G401 (cell line): ENCODE results near the gene WNT11. TPM values are rescaled to one million over a fixed set of nuclear protein-coding genes. Genes with fewer than 3 reads are reported as not detected.
"Not testable (repeated sequence)": the region's sequence is repeated elsewhere in the genome, so short reads cannot be mapped to it uniquely, and the experiment has no call there.

Experiments used
- DNase-seq: peaks from one replicate; pipeline ENCODE4 v3.0.0-alpha.2; 2015; ENCODE audit warnings: low spot score
- in situ Hi-C: cut with HindIII; loops from 2 replicates; pipeline ENCODE4 v1.10.0; 2016; ENCODE audit warnings: low sequenced_read_pairs, mixed read lengths
- total RNA-seq: library from RNA; depleted of rRNA; stranded (reverse); fragments of >200 nt; shearing (Covaris generic); gene quantifications from 2 replicates; pipeline ENCODE4 v1.2.3, GENCODE V29; 2014

The WNT11 gene
- total RNA-seq, 1 experiment from 2014 or later: 21.6 TPM

DNA sequence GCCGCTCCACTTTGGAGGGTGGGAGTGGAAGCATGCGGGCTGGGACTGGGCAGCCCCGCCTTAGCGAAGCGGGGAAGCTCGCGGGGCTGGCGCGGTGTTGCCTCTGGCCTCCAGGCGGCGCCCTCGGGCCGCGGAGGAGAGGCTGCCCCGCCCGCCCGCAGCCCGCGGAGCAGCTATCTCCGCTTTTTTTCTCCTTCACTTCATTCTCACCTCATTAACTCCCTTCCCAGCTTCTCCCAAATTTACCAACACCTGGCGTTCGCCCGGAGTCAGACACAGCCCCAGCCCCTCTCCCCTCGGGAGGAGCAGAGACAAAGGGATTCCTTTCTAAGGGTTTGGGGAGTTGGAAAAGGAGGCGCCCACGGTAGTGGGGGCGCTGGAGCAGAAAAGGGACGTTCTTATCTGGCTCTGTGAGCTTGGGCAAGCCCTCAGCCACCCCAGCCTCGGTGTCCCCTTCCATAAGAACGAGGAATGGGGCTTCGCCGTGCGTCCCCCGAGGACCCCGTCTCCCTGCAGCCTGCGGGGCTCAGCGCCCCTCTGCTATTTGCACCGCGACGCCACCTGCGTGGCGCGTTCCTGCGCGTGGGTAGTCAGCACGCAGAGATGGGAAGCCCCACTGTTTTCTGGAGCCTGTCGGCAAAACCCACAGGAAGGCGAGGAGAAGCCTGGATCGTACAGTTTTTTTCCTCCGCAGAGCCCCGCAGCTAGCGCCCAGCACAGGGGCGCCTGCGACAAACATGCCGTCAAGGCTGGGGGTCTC, 1.5 kb upstream of the WNT11 start:
- in situ Hi-C loops: no loop called here

DNA sequence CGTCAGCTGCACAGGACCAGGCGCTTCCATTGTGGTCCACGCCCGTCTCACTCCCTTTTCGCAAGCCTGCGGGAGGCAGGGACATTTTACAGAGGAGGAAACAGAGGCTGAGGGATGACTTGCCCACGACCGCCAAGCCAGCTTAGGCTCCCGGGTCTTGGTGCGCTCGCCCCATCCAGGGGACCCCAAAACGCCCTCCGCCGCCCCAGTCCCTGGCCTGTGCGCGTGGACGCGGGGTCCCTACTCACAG, 300 bp downstream of the WNT11 start:
- in situ Hi-C loops: no loop called here
- no peak for DNase-seq

More for the DNA sequence above, 1.5 kb upstream of the WNT11 start:
- peak; percentile 71 for DNase-seq

- in situ Hi-C loops: no loop called here
- no peak for DNase-seq
Measured at GRCh38 chr11:76205252-76206076, 838 bp downstream of the WNT11 start.

GRCh38 chr11:76203937-76204336, 2.4 kb downstream of the WNT11 start:
- in situ Hi-C loops: no loop called here
- DNase-seq: no peak

DNA sequence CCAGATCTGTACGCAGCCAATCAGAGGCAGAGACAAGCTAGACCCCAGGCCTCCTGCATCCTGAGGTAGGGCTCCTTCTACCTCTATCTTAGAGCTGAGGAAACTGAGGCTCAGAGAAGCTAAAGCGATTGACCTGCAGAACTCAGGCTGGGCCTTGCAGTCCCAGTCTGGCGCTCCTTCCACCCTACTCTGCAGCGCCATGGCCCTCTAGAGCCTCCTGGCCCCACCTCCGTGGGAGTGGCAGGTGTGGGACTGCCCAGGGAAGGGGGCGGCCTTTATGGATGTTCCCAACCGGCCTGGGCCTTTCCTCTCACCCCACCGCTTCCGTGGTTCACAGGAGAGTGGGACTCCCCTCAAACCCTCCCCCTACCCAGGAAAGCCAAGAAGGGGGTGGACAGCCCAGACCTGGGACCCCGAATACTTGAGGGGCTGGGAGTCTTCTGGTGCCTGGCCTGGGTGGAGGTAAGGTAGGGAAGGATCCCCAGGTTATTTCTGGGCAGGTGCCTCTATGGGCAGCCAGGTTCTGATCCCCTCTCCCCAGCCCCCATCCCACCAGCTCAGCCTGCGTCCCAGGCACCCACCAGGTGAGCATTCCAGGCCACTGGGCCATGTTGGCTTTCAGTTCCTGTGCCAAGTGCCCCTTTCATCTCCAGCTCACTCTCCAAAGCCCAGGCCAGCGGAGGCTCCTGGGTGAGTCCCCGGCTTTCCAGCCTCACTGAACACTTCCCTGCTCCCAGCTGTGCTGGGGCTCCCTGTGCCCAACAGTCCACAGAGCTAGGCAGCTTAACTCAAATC, 3.0 kb downstream of the WNT11 start:
- in situ Hi-C loops: no loop called here
- DNase-seq: no peak

- in situ Hi-C loops: no loop called here
- no peak for DNase-seq
Measured at GRCh38 chr11:76201672-76202412, 4.5 kb downstream of the WNT11 start.

GRCh38 chr11:76201056-76201455, 5.2 kb downstream of the WNT11 start:
- DNase-seq: no peak
- in situ Hi-C loops: no loop called here

GRCh38 chr11:76200006-76200940, 6.0 kb downstream of the WNT11 start:
- no peak for DNase-seq
- in situ Hi-C loops: no loop called here

- DNase-seq, in situ Hi-C loops: not testable (repeated sequence)
Measured at GRCh38 chr11:76198691-76199090, 7.6 kb downstream of the WNT11 start.

DNA sequence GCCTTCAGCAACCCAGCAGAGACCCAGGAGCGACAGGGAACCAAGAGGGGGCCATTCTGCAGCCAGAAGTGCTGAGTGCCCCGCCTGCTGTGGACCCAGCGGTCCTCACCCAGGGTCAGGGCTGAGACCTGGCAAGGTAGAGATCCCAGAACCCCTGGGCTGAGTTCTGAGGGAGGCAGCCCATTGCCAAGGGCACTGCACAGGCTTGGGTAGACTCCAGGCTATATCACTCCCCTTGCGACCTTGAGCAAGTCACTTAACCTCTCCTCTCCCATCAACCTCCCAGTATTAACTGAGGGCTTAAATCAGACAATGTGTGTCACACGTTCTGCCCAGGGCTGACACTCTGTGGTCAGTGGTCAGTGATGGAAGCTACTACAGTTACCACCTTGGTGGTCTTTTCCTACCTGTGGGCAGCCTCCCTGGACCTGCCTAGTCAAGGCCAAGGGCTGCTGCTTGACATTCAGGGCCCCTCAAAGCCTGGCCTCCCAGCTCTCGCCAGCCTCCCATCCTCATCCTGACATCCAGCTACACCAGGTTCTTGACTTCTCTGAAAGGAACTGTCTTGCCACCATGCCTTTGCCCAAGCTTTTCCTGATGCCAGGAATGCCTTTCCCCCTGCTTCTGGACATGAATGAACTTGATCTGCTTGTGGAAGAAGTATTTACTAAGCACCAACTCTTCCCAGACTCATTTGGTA, 8.2 kb downstream of the WNT11 start:
- in situ Hi-C loops: no loop called here
- no peak for DNase-seq

DNA sequence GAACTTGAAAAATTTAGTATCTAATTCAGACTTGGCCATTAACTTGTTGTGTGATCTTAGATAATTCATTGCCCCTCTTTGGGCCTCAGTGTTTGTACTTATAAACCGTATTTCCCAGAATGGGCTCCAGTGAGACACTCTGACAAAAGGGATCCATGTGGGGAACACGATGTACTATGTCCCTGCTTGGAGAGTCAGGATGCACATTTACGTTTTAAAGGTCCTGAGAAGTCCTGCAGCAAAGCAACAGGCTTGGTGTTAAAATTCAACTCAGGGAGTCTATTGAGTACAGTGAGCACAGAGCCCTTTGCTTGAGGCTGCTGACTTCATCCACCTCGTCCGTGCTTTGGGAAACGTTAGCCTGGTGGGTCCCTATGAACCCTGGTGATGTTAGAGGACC, 9.0 kb downstream of the WNT11 start:
- in situ Hi-C loops: no loop called here
- DNase-seq: no peak

DNA sequence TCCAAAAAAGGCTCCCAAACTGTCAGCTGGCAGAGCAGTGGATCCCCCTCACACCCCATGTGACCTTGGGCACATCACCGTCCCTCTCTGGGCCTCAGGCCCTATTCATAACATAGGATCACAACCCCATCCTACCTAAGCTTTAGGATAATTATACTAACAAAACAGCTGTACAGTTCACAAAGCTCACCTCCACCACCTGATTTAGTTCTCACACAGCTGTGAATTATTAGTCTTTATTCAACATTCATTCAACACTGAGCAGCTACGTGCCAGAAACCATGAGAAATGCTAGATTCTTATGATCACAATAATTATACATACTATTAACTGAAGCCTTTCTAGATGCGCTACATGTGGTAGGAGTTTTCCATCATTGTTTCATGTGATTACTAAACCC, 9.5 kb downstream of the WNT11 start:
- DNase-seq: no peak
- in situ Hi-C loops: no loop called here

DNA sequence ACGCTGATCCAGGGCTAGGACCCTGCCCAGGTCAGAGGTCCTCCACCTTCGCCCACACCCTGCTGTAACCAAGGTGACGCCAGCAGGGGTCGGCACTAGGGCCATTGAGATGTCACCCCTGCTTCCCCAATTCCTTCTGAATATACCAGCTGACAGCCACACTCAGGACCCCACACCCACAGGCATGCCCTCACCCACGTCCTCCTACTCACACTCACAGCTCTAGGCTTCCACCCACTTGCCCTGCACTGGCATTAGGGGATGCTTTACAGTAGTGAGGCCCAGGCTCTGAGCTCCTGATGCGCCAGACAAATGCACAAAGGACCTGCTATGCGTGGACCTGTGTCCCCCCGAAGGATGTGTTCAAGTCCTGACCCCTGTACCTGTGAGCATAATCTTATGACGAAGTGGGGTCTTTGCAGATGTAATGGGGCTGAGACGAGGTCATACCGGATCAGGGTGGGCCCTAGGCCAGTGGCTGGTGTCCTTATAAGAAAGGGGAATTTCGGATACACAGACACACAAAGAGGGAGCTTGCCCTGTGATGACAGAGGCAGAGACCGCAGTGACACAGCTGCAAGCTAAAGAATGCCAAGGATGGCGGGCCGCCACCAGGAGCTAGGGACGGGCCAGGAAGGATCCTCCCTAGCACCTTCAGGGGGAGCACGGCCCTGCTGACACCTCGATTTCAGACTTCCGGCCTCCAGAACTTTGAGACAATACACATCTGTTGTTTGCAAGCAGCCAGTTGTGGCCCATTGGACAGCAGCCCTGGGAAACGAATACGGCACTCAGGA, 11.2 kb downstream of the WNT11 start:
- in situ Hi-C loops: no loop called here
- DNase-seq: no peak

DNA sequence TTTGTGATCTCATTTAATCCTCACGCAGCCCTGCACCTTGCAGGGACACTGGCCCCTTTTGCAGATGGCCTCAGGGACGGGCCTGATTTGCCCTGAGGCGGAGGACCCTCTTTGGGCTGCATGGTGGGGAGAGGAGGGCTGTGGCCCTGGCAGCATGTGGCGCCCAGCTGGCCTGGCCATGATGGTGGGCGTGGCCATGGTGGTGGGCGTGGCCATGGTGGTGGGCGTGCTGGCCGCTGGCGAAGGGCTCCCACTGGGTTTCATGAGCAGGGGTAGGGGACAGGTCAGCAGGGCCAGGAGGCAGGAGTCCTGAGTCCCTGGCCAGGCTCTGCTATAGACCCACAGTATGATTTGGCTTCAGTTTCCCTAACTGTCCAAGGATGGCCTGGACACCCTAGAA, 13.1 kb downstream of the WNT11 start:
- in situ Hi-C loops: no loop called here
- no peak for DNase-seq

DNA sequence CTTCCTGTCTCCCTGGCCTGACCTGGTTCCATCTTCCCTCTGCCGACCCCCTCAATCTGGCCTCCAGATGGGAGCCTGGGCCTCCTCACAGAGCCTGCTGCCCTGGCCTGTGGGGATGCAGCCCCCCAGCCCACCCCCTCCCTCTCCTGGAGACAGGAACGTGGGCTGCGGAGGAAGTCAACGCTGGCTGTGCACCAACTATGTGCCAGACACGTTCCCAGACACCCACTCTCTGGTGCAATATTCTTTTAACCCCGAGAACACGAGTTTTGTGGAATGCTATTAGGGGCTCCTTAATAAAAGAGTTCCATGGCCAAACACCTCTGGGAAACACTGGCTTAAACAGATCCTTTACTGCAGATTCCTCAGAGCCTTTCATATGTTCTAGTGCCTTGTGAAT, 15.9 kb downstream of the WNT11 start:
- DNase-seq: no peak
- in situ Hi-C loops: no loop called here

DNA sequence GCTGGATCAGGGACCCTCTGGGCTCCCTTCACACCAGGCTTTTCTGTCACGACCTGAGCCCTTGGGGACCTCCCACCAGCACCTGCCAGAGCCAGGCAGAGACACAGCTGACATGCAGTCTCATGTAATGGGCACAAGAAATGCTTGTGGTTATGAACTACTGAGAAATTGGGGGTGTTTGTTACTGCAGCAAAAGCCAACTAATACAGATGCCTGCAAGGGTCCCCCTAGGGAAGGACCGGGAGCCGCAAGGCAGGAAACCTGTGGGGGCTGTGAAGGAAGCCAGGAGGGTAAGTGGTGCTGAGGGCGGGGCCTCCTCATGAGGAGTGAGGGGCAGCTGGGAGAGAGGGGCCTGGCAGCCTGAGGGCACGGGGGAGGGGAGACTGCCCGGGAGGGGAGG, 16.6 kb downstream of the WNT11 start:
- DNase-seq: no peak

DNA sequence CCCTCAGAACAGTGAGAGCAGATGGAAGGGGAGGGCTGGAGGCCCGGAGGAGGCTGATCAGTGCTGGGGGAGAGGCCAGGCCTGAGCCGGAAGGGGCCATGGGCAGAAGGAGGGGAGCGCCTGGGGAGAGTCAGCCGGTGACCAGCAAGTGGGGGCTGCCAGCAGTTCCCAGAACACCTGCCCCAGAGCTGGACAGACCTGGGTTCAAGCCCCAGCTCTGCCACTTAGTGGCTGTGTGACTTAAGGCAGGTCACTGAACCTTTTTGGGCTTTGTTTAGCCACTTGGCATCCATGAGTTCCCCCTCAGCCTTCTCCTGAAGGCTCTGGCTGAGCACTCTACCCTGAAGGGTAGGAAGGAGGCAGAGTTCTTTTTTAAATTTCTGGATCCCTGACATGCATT, 17.4 kb downstream of the WNT11 start:
- in situ Hi-C loops: no loop called here
- no peak for DNase-seq

More for the DNA sequence above, 16.6 kb downstream of the WNT11 start:
- in situ Hi-C loops: no loop called here
